ENCODE data around the gene NAB2. TPM values are rescaled to one million over a fixed set of nuclear protein-coding genes. Genes with fewer than 3 reads are reported as not detected.

Gene NAB2
- total and polyA plus RNA-seq, 4 donors: 1.9 to 10.0 (median 6.2) TPM

DNA sequence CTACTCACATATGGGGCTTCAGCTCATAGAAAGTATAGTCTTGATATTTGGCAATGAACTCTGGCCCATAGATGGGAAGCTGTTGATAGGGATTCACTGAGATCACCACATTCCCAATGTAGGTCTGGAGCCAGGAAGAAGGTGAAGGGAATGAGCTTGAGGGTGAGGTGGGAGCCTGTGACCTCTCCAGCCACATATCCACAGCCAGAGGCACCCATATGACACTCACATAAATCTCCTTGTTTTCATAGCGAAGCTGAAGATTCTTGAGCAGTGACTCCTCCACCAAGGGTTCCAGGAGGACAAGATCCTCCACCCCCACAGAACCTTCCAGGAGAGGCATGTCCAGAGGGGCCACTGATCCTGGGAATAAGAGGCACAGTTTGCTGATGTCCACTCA lies 40.9 kb upstream of the NAB2 start (continued):
- TF ChIP-seq, protein P1, sequence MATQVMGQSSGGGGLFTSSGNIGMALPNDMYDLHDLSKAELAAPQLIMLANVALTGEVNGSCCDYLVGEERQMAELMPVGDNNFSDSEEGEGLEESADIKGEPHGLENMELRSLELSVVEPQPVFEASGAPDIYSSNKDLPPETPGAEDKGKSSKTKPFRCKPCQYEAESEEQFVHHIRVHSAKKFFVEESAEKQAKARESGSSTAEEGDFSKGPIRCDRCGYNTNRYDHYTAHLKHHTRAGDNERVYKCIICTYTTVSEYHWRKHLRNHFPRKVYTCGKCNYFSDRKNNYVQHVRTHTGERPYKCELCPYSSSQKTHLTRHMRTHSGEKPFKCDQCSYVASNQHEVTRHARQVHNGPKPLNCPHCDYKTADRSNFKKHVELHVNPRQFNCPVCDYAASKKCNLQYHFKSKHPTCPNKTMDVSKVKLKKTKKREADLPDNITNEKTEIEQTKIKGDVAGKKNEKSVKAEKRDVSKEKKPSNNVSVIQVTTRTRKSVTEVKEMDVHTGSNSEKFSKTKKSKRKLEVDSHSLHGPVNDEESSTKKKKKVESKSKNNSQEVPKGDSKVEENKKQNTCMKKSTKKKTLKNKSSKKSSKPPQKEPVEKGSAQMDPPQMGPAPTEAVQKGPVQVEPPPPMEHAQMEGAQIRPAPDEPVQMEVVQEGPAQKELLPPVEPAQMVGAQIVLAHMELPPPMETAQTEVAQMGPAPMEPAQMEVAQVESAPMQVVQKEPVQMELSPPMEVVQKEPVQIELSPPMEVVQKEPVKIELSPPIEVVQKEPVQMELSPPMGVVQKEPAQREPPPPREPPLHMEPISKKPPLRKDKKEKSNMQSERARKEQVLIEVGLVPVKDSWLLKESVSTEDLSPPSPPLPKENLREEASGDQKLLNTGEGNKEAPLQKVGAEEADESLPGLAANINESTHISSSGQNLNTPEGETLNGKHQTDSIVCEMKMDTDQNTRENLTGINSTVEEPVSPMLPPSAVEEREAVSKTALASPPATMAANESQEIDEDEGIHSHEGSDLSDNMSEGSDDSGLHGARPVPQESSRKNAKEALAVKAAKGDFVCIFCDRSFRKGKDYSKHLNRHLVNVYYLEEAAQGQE (IDR thresholded peaks at IDR 0.05): no peak
- no peak for TF ChIP-seq RXRA (IDR thresholded peaks at IDR 0.05)
- TF ChIP-seq JUND (IDR thresholded peaks at IDR 0.05): no peak
- no peak for TF ChIP-seq TAF1 (conservative IDR thresholded peaks at IDR 0.05)
- no peak for TF ChIP-seq FOXA2 (IDR thresholded peaks at IDR 0.05)
- no peak for TF ChIP-seq HNF4A (conservative IDR thresholded peaks at IDR 0.05)

DNA sequence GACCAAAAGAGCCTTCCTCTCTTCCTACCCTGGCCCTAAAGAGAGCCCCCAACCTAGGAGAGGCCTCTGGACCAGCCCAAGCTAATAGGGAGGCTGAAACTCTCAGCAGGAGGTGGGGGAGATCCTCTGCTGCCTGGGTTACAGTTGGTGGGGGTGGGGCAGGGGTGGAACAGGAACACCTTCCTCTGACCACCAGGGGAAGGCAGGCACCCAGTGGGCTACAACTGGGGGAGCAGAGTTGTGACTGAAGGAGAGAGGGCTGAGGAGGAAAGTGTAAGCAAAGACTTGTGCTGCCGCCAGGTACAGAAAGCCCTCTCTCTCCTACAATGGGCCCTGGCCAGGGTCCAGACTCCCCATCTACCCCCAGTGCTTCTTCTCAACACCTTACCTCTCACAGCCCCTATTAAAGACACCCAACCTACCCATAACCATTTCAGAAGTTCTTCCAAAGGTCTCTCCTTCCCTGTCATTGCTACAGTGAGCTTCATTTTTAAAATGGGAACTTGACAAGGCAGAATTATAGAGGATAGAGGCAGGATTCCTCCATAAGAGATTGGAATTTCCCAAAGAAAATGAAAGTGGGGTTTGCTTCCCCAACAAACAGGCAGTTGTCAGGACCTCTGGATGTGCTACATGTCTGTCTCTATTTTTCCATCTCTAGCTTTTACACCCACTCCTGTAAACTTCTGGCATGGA lies 40.3 kb upstream of the NAB2 start:
- WGBS: 97% methylated on average over 1 of the region's 1 CpG
- TF ChIP-seq FOXA2 (IDR thresholded peaks at IDR 0.05) (no peak), SP1 (IDR thresholded peaks at IDR 0.05) (no peak), HNF4A (conservative IDR thresholded peaks at IDR 0.05) (no peak), HNF4G (IDR thresholded peaks at IDR 0.05) (no peak), NR2F2 (IDR thresholded peaks at IDR 0.05) (no peak), GABPA (IDR thresholded peaks at IDR 0.05 in 1 of 2, conservative IDR thresholded peaks at IDR 0.05 in 1 of 2) (no peak), TAF1 (conservative IDR thresholded peaks at IDR 0.05) (no peak), RXRA (IDR thresholded peaks at IDR 0.05) (no peak), YY1 (IDR thresholded peaks at IDR 0.05) (no peak), EGR1 (IDR thresholded peaks at IDR 0.05; ENCODE audit: low read depth in 2 of 2) (no peak), FOXA1 (IDR thresholded peaks at IDR 0.05) (no peak), RAD21 (IDR thresholded peaks at IDR 0.05) (no peak), JUND (IDR thresholded peaks at IDR 0.05) (no peak)
- TF ChIP-seq, protein P2, sequence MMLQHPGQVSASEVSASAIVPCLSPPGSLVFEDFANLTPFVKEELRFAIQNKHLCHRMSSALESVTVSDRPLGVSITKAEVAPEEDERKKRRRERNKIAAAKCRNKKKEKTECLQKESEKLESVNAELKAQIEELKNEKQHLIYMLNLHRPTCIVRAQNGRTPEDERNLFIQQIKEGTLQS (IDR thresholded peaks at IDR 0.05): no peak
- TF ChIP-seq, protein P1 (IDR thresholded peaks at IDR 0.05): no peak
- TF ChIP-seq, protein P3, sequence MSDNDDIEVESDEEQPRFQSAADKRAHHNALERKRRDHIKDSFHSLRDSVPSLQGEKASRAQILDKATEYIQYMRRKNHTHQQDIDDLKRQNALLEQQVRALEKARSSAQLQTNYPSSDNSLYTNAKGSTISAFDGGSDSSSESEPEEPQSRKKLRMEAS (IDR thresholded peaks at IDR 0.05): no peak
- TF ChIP-seq, protein P4, sequence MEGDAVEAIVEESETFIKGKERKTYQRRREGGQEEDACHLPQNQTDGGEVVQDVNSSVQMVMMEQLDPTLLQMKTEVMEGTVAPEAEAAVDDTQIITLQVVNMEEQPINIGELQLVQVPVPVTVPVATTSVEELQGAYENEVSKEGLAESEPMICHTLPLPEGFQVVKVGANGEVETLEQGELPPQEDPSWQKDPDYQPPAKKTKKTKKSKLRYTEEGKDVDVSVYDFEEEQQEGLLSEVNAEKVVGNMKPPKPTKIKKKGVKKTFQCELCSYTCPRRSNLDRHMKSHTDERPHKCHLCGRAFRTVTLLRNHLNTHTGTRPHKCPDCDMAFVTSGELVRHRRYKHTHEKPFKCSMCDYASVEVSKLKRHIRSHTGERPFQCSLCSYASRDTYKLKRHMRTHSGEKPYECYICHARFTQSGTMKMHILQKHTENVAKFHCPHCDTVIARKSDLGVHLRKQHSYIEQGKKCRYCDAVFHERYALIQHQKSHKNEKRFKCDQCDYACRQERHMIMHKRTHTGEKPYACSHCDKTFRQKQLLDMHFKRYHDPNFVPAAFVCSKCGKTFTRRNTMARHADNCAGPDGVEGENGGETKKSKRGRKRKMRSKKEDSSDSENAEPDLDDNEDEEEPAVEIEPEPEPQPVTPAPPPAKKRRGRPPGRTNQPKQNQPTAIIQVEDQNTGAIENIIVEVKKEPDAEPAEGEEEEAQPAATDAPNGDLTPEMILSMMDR (IDR thresholded peaks at IDR 0.05; ENCODE audit: low read depth, low read length, missing input control): no peak
- TF ChIP-seq, protein P5, sequence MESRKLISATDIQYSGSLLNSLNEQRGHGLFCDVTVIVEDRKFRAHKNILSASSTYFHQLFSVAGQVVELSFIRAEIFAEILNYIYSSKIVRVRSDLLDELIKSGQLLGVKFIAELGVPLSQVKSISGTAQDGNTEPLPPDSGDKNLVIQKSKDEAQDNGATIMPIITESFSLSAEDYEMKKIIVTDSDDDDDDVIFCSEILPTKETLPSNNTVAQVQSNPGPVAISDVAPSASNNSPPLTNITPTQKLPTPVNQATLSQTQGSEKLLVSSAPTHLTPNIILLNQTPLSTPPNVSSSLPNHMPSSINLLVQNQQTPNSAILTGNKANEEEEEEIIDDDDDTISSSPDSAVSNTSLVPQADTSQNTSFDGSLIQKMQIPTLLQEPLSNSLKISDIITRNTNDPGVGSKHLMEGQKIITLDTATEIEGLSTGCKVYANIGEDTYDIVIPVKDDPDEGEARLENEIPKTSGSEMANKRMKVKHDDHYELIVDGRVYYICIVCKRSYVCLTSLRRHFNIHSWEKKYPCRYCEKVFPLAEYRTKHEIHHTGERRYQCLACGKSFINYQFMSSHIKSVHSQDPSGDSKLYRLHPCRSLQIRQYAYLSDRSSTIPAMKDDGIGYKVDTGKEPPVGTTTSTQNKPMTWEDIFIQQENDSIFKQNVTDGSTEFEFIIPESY (IDR thresholded peaks at IDR 0.05): no peak
- H3K27ac ChIP-seq (ENCODE audit: low read depth in 1 of 2, low read length in 2 of 2): no peak overlapping the region
- H3K9ac ChIP-seq (ENCODE audit: low read depth in 1 of 2, low read length in 2 of 2): no peak overlapping the region
- no peaks in the 10 kb centered on the region for H3K36me3 ChIP-seq (ENCODE audit: control insufficient read depth in 4 of 4, insufficient read depth in 3 of 4, low read depth in 1 of 4, low read length in 3 of 4)
- no peak overlapping the region for H3K4me3 ChIP-seq (ENCODE audit: low read depth in 1 of 3, low read length in 3 of 3)
- DNase-seq (ENCODE audit: low spot score): no peak
- no peaks in the 10 kb centered on the region for H3K27me3 ChIP-seq (ENCODE audit: control insufficient read depth in 4 of 4, insufficient read depth in 4 of 4, low read length in 3 of 4)
- no peaks in the 10 kb centered on the region for H3K9me3 ChIP-seq (ENCODE audit: control insufficient read depth in 4 of 4, low read length in 3 of 4)
- no peaks in the 10 kb centered on the region for H3K4me1 ChIP-seq (ENCODE audit: control insufficient read depth in 4 of 4, insufficient read depth in 4 of 4, low read length in 3 of 4)

Data from liver (tissue), 9 donors.